ENCODE results near the gene USP32.
"Not testable (repeated sequence)": the region's sequence is repeated elsewhere in the genome, so short reads cannot be mapped to it uniquely, and the experiment has no call there.

USP32 gene

GRCh38 chr17:60224064-60224463 lies 167.9 kb downstream of the USP32 start:
- FAIRE-seq = peak; percentile 8

GRCh38 chr17:60223456-60223855 lies 168.5 kb downstream of the USP32 start:
- FAIRE-seq = no peak

GRCh38 chr17:60218774-60219173 lies 173.2 kb downstream of the USP32 start:
- FAIRE-seq = not testable (repeated sequence)

GRCh38 chr17:60215895-60216294 lies 176.0 kb downstream of the USP32 start:
- not testable (repeated sequence) for FAIRE-seq

- FAIRE-seq = not testable (repeated sequence)
Observed at GRCh38 chr17:60211282-60211681, 180.7 kb downstream of the USP32 start.

- not testable (repeated sequence) for FAIRE-seq
Observed at GRCh38 chr17:60208302-60208701, 183.6 kb downstream of the USP32 start.

GRCh38 chr17:60205782-60206181 lies 186.2 kb downstream of the USP32 start:
- not testable (repeated sequence) for FAIRE-seq

GRCh38 chr17:60198630-60199029 lies 193.3 kb downstream of the USP32 start:
- FAIRE-seq = not testable (repeated sequence)

- FAIRE-seq = not testable (repeated sequence)
Observed at GRCh38 chr17:60194141-60194540, 197.8 kb downstream of the USP32 start.

- FAIRE-seq = no peak
Observed at GRCh38 chr17:60193482-60193881, 198.5 kb downstream of the USP32 start.

- FAIRE-seq = not testable (repeated sequence)
Observed at GRCh38 chr17:60193032-60193431, 198.9 kb downstream of the USP32 start.

GRCh38 chr17:60190032-60190431 lies 201.9 kb downstream of the USP32 start:
- FAIRE-seq = not testable (repeated sequence)

GRCh38 chr17:60188759-60189158 lies 203.2 kb downstream of the USP32 start:
- no peak for FAIRE-seq

- not testable (repeated sequence) for FAIRE-seq
Observed at GRCh38 chr17:60186846-60187745, 204.8 kb downstream of the USP32 start.

GRCh38 chr17:60186372-60186771 lies 205.6 kb downstream of the USP32 start:
- not testable (repeated sequence) for FAIRE-seq

GRCh38 chr17:60180380-60180779 lies 211.6 kb downstream of the USP32 start:
- FAIRE-seq = not testable (repeated sequence)

- FAIRE-seq = not testable (repeated sequence)
Observed at GRCh38 chr17:60178180-60178579, 213.8 kb downstream of the USP32 start.

GRCh38 chr17:60176763-60177162 lies 215.2 kb downstream of the USP32 start:
- FAIRE-seq = not testable (repeated sequence)

GRCh38 chr17:60174767-60175166 lies 217.2 kb downstream of the USP32 start:
- not testable (repeated sequence) for FAIRE-seq

- FAIRE-seq = no peak
Observed at GRCh38 chr17:60174035-60174434, 217.9 kb downstream of the USP32 start.

GRCh38 chr17:60173304-60173819 lies 218.6 kb downstream of the USP32 start:
- FAIRE-seq = no peak

GRCh38 chr17:60171753-60172079 lies 220.2 kb downstream of the USP32 start:
- no peak for FAIRE-seq

GRCh38 chr17:60170835-60171752 lies 220.8 kb downstream of the USP32 start:
- FAIRE-seq = no peak
